Measurements from ENCODE around the gene CHST4.

- no peak for TF ChIP-seq CTCF (IDR thresholded peaks at IDR 0.05)
- no peak for TF ChIP-seq POLR2A (IDR thresholded peaks at IDR 0.05)
- TF ChIP-seq POLR2AphosphoS5 (IDR thresholded peaks at IDR 0.05), result no peak
Observed at GRCh38 chr16:71542377-71542776, 16.2 kb downstream of the CHST4 start.

Measured in prostate gland (tissue), 2 donors.